GM23338 (cell line): ENCODE measurements around the gene CCDC70. TPM values are rescaled to one million over a fixed set of nuclear protein-coding genes. Genes with fewer than 3 reads are reported as not detected.

Source experiments
- ATAC-seq: fragments of 200-7000 bp; cut with Tn5 transposase; 3 replicates; pipeline ENCODE4 v1.9.1; 2020
- DNase-seq: peaks from one replicate; pipeline ENCODE4 v3.0.0-alpha.2; 2015; ENCODE audit warnings: low spot score
- H2AFZ ChIP-seq: fragments of 200-600 bp; sonication (generic); 2 replicates; pipeline ENCODE4 v1.8.0; 2016; ENCODE audit warnings: antibody characterized with exemption, mild to moderate bottlenecking, moderate library complexity
- H3F3A ChIP-seq: fragments of 200-600 bp; sonication (generic); replicated peaks from 2 replicates; pipeline ENCODE4 v1.8.0; 2017; ENCODE audit warnings: antibody characterized with exemption, mixed run types, low read depth
- H3K27ac ChIP-seq: fragments of 200-600 bp; sonication (generic); 2 replicates; pipeline ENCODE4 v1.6.1; 2016; ENCODE audit warnings: low read depth
- H3K27me3 ChIP-seq: fragments of 200-600 bp; sonication (generic); 2 replicates; pipeline ENCODE4 v1.8.0; 2016; ENCODE audit warnings: mild to moderate bottlenecking, mixed run types, moderate library complexity; ENCODE audit not compliant: insufficient read depth
- H3K36me3 ChIP-seq: fragments of 200-600 bp; sonication (generic); 2 replicates; pipeline ENCODE4 v1.8.0; 2016; ENCODE audit warnings: mild to moderate bottlenecking; ENCODE audit not compliant: insufficient read depth
- H3K4me1 ChIP-seq: fragments of 200-600 bp; sonication (generic); 2 replicates; pipeline ENCODE4 v1.8.0; 2016; ENCODE audit warnings: mild to moderate bottlenecking, moderate library complexity; ENCODE audit not compliant: insufficient read depth
- H3K4me2 ChIP-seq: fragments of 200-600 bp; sonication (generic); 2 replicates; pipeline ENCODE4 v1.7.1; 2017; ENCODE audit warnings: mixed run types
- H3K4me3 ChIP-seq: fragments of 200-600 bp; sonication (generic); 2 replicates; pipeline ENCODE4 v1.6.1; 2016; ENCODE audit warnings: mixed run types
- H3K79me2 ChIP-seq: fragments of 200-600 bp; sonication (generic); replicated peaks from 2 replicates; pipeline ENCODE4 v1.8.0; 2017; ENCODE audit warnings: mild to moderate bottlenecking; ENCODE audit not compliant: insufficient read depth
- H3K9me2 ChIP-seq: fragments of 200-600 bp; sonication (generic); 2 replicates; pipeline ENCODE4 v1.8.0; 2017; ENCODE audit not compliant: insufficient read depth
- H4K20me1 ChIP-seq: fragments of 200-600 bp; sonication (generic); replicated peaks from 2 replicates; pipeline ENCODE4 v1.8.0; 2017; ENCODE audit warnings: mild to moderate bottlenecking; ENCODE audit not compliant: insufficient read depth
- H3K27ac Mint-ChIP-seq: 2 replicates; pipeline ENCODE4 v1.8.0; 2020; ENCODE audit warnings: inconsistent platforms, mild to moderate bottlenecking, moderate library complexity, mixed read lengths
- H3K27me3 Mint-ChIP-seq: 3 replicates; pipeline ENCODE4 v1.8.0; 2022; ENCODE audit warnings: low read depth, mild to moderate bottlenecking, moderate library complexity, mixed read lengths, inconsistent platforms; ENCODE audit not compliant: insufficient read depth, poor library complexity
- H3K36me3 Mint-ChIP-seq: 3 replicates; pipeline ENCODE4 v1.8.0; 2021; ENCODE audit warnings: low read depth, mild to moderate bottlenecking, inconsistent platforms, moderate library complexity, mixed read lengths
- H3K4me1 Mint-ChIP-seq: 3 replicates; pipeline ENCODE4 v1.8.0; 2020; ENCODE audit warnings: mild to moderate bottlenecking, inconsistent platforms, mixed read lengths
- H3K4me3 Mint-ChIP-seq: 3 replicates; pipeline ENCODE4 v1.8.0; 2021; ENCODE audit warnings: moderate library complexity, mild to moderate bottlenecking, inconsistent platforms, mixed read lengths
- H3K9me3 Mint-ChIP-seq: 3 replicates; pipeline ENCODE4 v1.8.0; 2020; ENCODE audit warnings: moderate library complexity, mild to moderate bottlenecking, inconsistent platforms, mixed read lengths
- CREB1 ChIP-seq: fragments of 250-450 bp; sonication (Bioruptor Pico); IDR thresholded peaks from 2 replicates; pipeline ENCODE4 v1.5.0; 2020; ENCODE audit warnings: low read depth, mild to moderate bottlenecking, moderate library complexity
- ETS1 ChIP-seq: IDR thresholded peaks from 2 replicates; pipeline ENCODE4 v1.6.1; 2016; ENCODE audit warnings: antibody characterized with exemption
- EZH2phosphoT487 ChIP-seq: fragments of 200-600 bp; sonication (generic); IDR thresholded peaks from one replicate; pipeline ENCODE4 v1.8.1; 2018; ENCODE audit warnings: antibody characterized with exemption; ENCODE audit not compliant: unreplicated experiment
- JUNB ChIP-seq: IDR thresholded peaks from one replicate; pipeline ENCODE4 v1.6.1; 2016; ENCODE audit warnings: antibody characterized with exemption; ENCODE audit not compliant: unreplicated experiment
- NANOG ChIP-seq: IDR thresholded peaks from 2 replicates; pipeline ENCODE4 v1.6.1; 2016; ENCODE audit warnings: antibody characterized with exemption, borderline replicate concordance
- POLR2AphosphoS5 ChIP-seq: IDR thresholded peaks from 2 replicates; pipeline ENCODE4 v1.6.1; 2016; ENCODE audit warnings: antibody characterized with exemption, low read depth
- REST ChIP-seq: IDR thresholded peaks from one replicate; pipeline ENCODE4 v1.6.1; 2018; ENCODE audit warnings: antibody characterized with exemption; ENCODE audit not compliant: unreplicated experiment
- STAT1 ChIP-seq: IDR thresholded peaks from one replicate; pipeline ENCODE4 v1.6.1; 2016; ENCODE audit warnings: antibody characterized with exemption; ENCODE audit not compliant: unreplicated experiment
- ZNF114 ChIP-seq: fragments of 250-450 bp; sonication (Bioruptor Pico); IDR thresholded peaks from 2 replicates; pipeline ENCODE4 v1.5.0; 2020; ENCODE audit warnings: mild to moderate bottlenecking, moderate library complexity
- ZNF331 ChIP-seq: fragments of 250-450 bp; sonication (Bioruptor Pico); IDR thresholded peaks from 2 replicates; pipeline ENCODE4 v1.5.0; 2020; ENCODE audit warnings: low read depth, mild to moderate bottlenecking, moderate library complexity
- polyA plus RNA-seq: library from polyadenylated mRNA; unstranded; fragments of >200 nt; fragmentation: Nextera tagmentation; extraction: Ambion mirVana; gene quantifications from 2 replicates; pipeline ENCODE4 v1.2.1, GENCODE V29; 2016
- total RNA-seq: library from RNA; depleted of rRNA; stranded (reverse); fragments of >200 nt; shearing (Covaris generic); gene quantifications from 2 replicates; pipeline ENCODE4 v1.2.3, GENCODE V29; 2014
- TF ChIP-seq, protein P1 (sequence below): fragments of 250-450 bp; sonication (Bioruptor Pico); IDR thresholded peaks from 2 replicates; pipeline ENCODE4 v1.5.0; 2020; ENCODE audit warnings: mild to moderate bottlenecking, moderate library complexity
- TF ChIP-seq, protein P2 (sequence below), 2 experiments: fragments of 200-600 bp in 1 of 2; sonication (generic) in 1 of 2; conservative IDR thresholded peaks; 2 replicates each; pipeline versions ENCODE4 v1.5.1 to v1.6.1; 2016 to 2017; ENCODE audit warnings: antibody characterized with exemption in 2 of 2, low read depth in 2 of 2, mild to moderate bottlenecking in 2 of 2, moderate library complexity in 1 of 2

CCDC70 gene
- total and polyA plus RNA-seq, 2 experiments from 2014 or later = not detected

DNA sequence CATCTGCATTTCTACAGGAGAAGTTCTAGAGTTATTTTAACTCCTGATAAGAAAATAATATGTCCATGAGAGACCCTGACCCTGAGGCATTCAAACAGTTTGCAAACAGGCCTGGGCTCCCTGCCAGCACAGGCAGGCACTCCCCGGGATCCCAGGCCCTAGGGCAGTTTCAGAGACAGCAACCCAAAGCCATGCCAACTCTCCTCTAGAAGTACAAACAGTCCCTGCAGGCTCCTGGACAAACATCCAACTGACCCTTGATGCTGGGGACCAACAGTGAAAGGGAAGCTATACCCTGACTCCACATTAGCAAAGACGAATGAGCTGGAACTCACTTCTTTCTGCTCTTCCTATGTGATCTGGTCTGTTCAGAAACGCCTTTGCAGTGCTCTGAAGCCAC lies 44.8 kb downstream of the CCDC70 start (continued):
- TF ChIP-seq, protein P1, sequence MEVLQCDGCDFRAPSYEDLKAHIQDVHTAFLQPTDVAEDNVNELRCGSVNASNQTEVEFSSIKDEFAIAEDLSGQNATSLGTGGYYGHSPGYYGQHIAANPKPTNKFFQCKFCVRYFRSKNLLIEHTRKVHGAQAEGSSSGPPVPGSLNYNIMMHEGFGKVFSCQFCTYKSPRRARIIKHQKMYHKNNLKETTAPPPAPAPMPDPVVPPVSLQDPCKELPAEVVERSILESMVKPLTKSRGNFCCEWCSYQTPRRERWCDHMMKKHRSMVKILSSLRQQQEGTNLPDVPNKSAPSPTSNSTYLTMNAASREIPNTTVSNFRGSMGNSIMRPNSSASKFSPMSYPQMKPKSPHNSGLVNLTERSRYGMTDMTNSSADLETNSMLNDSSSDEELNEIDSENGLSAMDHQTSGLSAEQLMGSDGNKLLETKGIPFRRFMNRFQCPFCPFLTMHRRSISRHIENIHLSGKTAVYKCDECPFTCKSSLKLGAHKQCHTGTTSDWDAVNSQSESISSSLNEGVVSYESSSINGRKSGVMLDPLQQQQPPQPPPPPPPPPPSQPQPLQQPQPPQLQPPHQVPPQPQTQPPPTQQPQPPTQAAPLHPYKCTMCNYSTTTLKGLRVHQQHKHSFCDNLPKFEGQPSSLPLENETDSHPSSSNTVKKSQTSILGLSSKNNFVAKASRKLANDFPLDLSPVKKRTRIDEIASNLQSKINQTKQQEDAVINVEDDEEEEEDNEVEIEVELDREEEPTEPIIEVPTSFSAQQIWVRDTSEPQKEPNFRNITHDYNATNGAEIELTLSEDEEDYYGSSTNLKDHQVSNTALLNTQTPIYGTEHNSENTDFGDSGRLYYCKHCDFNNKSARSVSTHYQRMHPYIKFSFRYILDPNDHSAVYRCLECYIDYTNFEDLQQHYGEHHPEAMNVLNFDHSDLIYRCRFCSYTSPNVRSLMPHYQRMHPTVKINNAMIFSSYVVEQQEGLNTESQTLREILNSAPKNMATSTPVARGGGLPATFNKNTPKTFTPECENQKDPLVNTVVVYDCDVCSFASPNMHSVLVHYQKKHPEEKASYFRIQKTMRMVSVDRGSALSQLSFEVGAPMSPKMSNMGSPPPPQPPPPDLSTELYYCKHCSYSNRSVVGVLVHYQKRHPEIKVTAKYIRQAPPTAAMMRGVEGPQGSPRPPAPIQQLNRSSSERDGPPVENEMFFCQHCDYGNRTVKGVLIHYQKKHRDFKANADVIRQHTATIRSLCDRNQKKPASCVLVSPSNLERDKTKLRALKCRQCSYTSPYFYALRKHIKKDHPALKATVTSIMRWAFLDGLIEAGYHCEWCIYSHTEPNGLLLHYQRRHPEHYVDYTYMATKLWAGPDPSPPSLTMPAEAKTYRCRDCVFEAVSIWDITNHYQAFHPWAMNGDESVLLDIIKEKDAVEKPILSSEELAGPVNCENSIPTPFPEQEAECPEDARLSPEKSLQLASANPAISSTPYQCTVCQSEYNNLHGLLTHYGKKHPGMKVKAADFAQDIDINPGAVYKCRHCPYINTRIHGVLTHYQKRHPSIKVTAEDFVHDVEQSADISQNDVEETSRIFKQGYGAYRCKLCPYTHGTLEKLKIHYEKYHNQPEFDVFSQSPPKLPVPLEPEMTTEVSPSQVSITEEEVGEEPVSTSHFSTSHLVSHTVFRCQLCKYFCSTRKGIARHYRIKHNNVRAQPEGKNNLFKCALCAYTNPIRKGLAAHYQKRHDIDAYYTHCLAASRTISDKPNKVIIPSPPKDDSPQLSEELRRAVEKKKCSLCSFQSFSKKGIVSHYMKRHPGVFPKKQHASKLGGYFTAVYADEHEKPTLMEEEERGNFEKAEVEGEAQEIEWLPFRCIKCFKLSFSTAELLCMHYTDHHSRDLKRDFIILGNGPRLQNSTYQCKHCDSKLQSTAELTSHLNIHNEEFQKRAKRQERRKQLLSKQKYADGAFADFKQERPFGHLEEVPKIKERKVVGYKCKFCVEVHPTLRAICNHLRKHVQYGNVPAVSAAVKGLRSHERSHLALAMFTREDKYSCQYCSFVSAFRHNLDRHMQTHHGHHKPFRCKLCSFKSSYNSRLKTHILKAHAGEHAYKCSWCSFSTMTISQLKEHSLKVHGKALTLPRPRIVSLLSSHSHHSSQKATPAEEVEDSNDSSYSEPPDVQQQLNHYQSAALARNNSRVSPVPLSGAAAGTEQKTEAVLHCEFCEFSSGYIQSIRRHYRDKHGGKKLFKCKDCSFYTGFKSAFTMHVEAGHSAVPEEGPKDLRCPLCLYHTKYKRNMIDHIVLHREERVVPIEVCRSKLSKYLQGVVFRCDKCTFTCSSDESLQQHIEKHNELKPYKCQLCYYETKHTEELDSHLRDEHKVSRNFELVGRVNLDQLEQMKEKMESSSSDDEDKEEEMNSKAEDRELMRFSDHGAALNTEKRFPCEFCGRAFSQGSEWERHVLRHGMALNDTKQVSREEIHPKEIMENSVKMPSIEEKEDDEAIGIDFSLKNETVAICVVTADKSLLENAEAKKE (CRISPR knock-in tag) = no peak
- TF ChIP-seq, protein P2, sequence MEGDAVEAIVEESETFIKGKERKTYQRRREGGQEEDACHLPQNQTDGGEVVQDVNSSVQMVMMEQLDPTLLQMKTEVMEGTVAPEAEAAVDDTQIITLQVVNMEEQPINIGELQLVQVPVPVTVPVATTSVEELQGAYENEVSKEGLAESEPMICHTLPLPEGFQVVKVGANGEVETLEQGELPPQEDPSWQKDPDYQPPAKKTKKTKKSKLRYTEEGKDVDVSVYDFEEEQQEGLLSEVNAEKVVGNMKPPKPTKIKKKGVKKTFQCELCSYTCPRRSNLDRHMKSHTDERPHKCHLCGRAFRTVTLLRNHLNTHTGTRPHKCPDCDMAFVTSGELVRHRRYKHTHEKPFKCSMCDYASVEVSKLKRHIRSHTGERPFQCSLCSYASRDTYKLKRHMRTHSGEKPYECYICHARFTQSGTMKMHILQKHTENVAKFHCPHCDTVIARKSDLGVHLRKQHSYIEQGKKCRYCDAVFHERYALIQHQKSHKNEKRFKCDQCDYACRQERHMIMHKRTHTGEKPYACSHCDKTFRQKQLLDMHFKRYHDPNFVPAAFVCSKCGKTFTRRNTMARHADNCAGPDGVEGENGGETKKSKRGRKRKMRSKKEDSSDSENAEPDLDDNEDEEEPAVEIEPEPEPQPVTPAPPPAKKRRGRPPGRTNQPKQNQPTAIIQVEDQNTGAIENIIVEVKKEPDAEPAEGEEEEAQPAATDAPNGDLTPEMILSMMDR (conservative IDR thresholded peaks at IDR 0.05; ENCODE audit: low read depth in 2 of 2) = no peak
- no peak for TF ChIP-seq JUNB

GRCh38 chr13:51907040-51907732 lies 45.4 kb downstream of the CCDC70 start:
- no peaks in the 10 kb centered on the region for H3K9me3 Mint-ChIP-seq
- Histone ChIP-seq H3K27ac (no peak overlapping the region), H3K27me3 (no peaks in the 10 kb centered on the region), H3K4me2 (no peak overlapping the region), H3K4me1 (peaks cover 3% of the 10 kb centered on the region; the same call in 1 of the 2 replicates), H3K9me2 (no peaks in the 10 kb centered on the region), H2AFZ (no peak overlapping the region), H3F3A (no peaks in the 10 kb centered on the region), H3K79me2 (no peaks in the 10 kb centered on the region), H4K20me1 (no peaks in the 10 kb centered on the region), H3K36me3 (no peaks in the 10 kb centered on the region), H3K4me3 (no peak overlapping the region)
- H3K36me3 Mint-ChIP-seq = no peaks in the 10 kb centered on the region
- no peak overlapping the region for H3K27ac Mint-ChIP-seq
- H3K27me3 Mint-ChIP-seq = peaks cover 4% of the 10 kb centered on the region
- DNase-seq = no peak
- peaks cover 14% of the 10 kb centered on the region for H3K4me1 Mint-ChIP-seq
- no peak for ATAC-seq
- no peak overlapping the region for H3K4me3 Mint-ChIP-seq
- TF ChIP-seq REST (no peak), STAT1 (no peak), ETS1 (no peak), ZNF331 (CRISPR knock-in tag) (no peak), CREB1 (CRISPR knock-in tag) (no peak), ZNF114 (CRISPR knock-in tag) (no peak), EZH2phosphoT487 (no peak), NANOG (no peak), POLR2AphosphoS5 (no peak)
